Caki2 (cell line): Measurements from ENCODE around the gene ACIN1. TPM values are rescaled to one million over a fixed set of nuclear protein-coding genes. Genes with fewer than 3 reads are reported as not detected.
"Not testable (repeated sequence)": the region's sequence is repeated elsewhere in the genome, so short reads cannot be mapped to it uniquely, and the experiment has no call there.

ENCODE experiments used
- DNase-seq: peaks from one replicate; pipeline ENCODE4 v3.0.0-alpha.2; 2015; ENCODE audit warnings: low read depth
- in situ Hi-C: cut with HindIII; loops from 2 replicates; pipeline ENCODE4 v1.10.0; 2016; ENCODE audit warnings: low sequenced_read_pairs, low pct_unique_long_range_greater_than_20kb, mixed read lengths
- total RNA-seq: library from RNA; depleted of rRNA; stranded (reverse); fragments of >200 nt; shearing (Covaris generic); gene quantifications from 2 replicates; pipeline ENCODE4 v1.2.3, GENCODE V29; 2014; ENCODE audit warnings: low replicate concordance; rRNA removed

Gene ACIN1
- total RNA-seq, 1 experiment from 2014 or later, result 49.1 TPM

- in situ Hi-C loops, result not testable (repeated sequence)
These were observed 81.2 kb downstream of the ACIN1 start for GRCh38 chr14:23013749-23014054.

GRCh38 chr14:23013054-23013748 lies 81.7 kb downstream of the ACIN1 start:
- in situ Hi-C loops, result no loop called here
- no peak for DNase-seq

More at GRCh38 chr14:23013749-23014054, 81.2 kb downstream of the ACIN1 start:
- not testable (repeated sequence) for DNase-seq

GRCh38 chr14:23009939-23010726 lies 84.8 kb downstream of the ACIN1 start, which contains the start of gene C14orf93:
Gene C14orf93 (minus strand): TSS chr14:23010143. CDS start chr14:22999023, 11,120 bp downstream.
- DNase-seq, result peak; percentile 70
- in situ Hi-C loops, result no loop called here

GRCh38 chr14:23009483-23009938 lies 85.4 kb downstream of the ACIN1 start:
- no peak for DNase-seq
- in situ Hi-C loops, result no loop called here

- in situ Hi-C loops, result no loop called here
- no peak for DNase-seq
These were observed 86.1 kb downstream of the ACIN1 start for GRCh38 chr14:23008831-23009230.

Other genes with a start within 250 kb of the ACIN1 start
- 44.5 and 48.8 TPM in 2 replicates for gene LRP10, start 223.4 kb downstream of the ACIN1 start, total RNA-seq
- not detected in 2 replicates for gene REM2, start 211.9 kb downstream of the ACIN1 start, total RNA-seq
- gene RBM23, start 176.0 kb downstream of the ACIN1 start, total RNA-seq, result 87.9 and 107 TPM in 2 replicates
- gene PRMT5, start 165.8 kb downstream of the ACIN1 start, total RNA-seq, result 92.8 and 171 TPM in 2 replicates
- 120 and 155 TPM in 2 replicates for gene HAUS4, start 138.0 kb downstream of the ACIN1 start, total RNA-seq
- gene AJUBA, start 112.6 kb downstream of the ACIN1 start, total RNA-seq, result 109 and 119 TPM in 2 replicates
- 5.5 and 21.9 TPM in 2 replicates for gene C14orf93, start 85.0 kb downstream of the ACIN1 start, total RNA-seq
- gene PSMB5, start 60.2 kb downstream of the ACIN1 start, total RNA-seq, result 225 and 270 TPM in 2 replicates
- not detected in 2 replicates for gene PSMB11, start 52.9 kb downstream of the ACIN1 start, total RNA-seq
- gene CDH24, start 37.6 kb downstream of the ACIN1 start, total RNA-seq, result 7.6 and 9.5 TPM in 2 replicates
- gene C14orf119, start 369 bp upstream of the ACIN1 start, total RNA-seq, result 35.2 and 57.1 TPM in 2 replicates
- gene CIROP, start 9.9 kb upstream of the ACIN1 start, total RNA-seq, result not detected in 2 replicates
- not detected in 2 replicates for gene CEBPE, start 24.1 kb upstream of the ACIN1 start, total RNA-seq
- gene SLC7A8, start 88.5 kb upstream of the ACIN1 start, total RNA-seq, result not detected in 2 replicates
- gene RNF212B, start 142.8 kb upstream of the ACIN1 start, total RNA-seq, result not detected in 2 replicates
- 4.6 and 9.0 TPM in 2 replicates for gene HOMEZ, start 191.0 kb upstream of the ACIN1 start, total RNA-seq
- gene PPP1R3E, start 207.7 kb upstream of the ACIN1 start, total RNA-seq, result 0.14 and 1.1 TPM in 2 replicates
- 4.0 and 8.6 TPM in 2 replicates for gene BCL2L2, start 211.7 kb upstream of the ACIN1 start, total RNA-seq
- gene PABPN1, start 226.3 kb upstream of the ACIN1 start, total RNA-seq, result 41.9 and 73.8 TPM in 2 replicates